Stimulated activated CD8-positive, alpha-beta memory T cell treated with anti-CD3 and anti-CD28 coated beads, Interleukin-15, amount 100 ng/mL, for 48 hours (primary cell): ENCODE data around the gene NAIF1.
"Not testable (repeated sequence)": the region's sequence is repeated elsewhere in the genome, so short reads cannot be mapped to it uniquely, and the experiment has no call there.

ENCODE experiments used
- DNase-seq, 2 donors: peaks; one replicate each; pipeline ENCODE4 v3.0.0-alpha.2; 2020; ENCODE audit warnings: low read depth in 2 of 2

The NAIF1 gene

GRCh38 chr9:128085943-128086342, 18.8 kb upstream of the NAIF1 start:
- no peak for DNase-seq

- no peak for DNase-seq
These were observed 17.6 kb upstream of the NAIF1 start for GRCh38 chr9:128084746-128085145.

- DNase-seq: no peak
These were observed 15.0 kb upstream of the NAIF1 start for GRCh38 chr9:128082151-128082550.

DNA sequence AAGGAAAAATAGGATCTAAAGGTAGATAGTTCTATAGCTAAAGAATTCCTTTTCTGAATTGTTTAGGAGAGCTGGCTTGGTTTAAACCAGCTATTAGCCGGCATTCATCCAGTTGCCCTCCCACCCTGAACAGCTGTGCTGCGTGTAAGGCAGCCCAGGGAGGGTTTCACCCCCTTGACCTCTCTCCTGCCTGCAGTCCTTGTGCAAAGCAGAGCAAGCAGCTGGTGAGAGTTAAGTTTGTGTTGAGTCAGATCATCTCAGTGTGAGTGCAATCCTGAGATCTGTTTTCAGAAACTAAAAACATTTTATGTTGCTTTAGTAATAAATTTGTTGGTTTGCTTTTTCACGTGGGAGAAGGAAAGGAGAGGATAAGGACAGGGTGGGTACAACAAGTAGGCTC, 13.9 kb upstream of the NAIF1 start:
- DNase-seq: no peak

DNA sequence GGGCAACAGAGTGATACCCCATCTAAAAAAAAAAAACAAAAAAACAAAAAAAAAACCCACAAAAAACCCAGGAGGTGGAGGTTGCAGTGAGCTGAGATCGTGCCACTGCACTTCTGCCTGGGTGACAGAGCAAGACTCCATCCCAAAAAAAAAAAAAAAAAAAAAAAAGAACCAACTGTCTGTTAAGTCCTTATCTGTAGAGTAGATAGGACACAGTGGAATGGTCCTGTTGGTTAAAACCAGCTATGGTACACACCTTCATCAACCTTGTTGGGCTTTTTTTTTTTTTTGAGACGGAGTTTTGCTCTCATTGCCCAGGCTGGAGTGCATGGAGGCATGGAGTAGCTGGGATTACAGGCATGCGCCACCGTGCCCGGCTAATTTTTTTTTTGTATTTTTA, 13.1 kb upstream of the NAIF1 start:
- no peak for DNase-seq

- no peak for DNase-seq
These were observed 11.6 kb upstream of the NAIF1 start for GRCh38 chr9:128078504-128079434.

GRCh38 chr9:128077847-128078503, 10.9 kb upstream of the NAIF1 start:
- no peak for DNase-seq

GRCh38 chr9:128073253-128073886, 6.2 kb upstream of the NAIF1 start:
- DNase-seq: no peak

GRCh38 chr9:128072144-128073021, 5.3 kb upstream of the NAIF1 start:
- peak in 1 of 2 donors; percentile 27 for DNase-seq

- DNase-seq: not testable (repeated sequence)
These were observed 4.4 kb upstream of the NAIF1 start for GRCh38 chr9:128071475-128071874.

- no peak for DNase-seq
These were observed 3.8 kb upstream of the NAIF1 start for GRCh38 chr9:128070874-128071273.

DNA sequence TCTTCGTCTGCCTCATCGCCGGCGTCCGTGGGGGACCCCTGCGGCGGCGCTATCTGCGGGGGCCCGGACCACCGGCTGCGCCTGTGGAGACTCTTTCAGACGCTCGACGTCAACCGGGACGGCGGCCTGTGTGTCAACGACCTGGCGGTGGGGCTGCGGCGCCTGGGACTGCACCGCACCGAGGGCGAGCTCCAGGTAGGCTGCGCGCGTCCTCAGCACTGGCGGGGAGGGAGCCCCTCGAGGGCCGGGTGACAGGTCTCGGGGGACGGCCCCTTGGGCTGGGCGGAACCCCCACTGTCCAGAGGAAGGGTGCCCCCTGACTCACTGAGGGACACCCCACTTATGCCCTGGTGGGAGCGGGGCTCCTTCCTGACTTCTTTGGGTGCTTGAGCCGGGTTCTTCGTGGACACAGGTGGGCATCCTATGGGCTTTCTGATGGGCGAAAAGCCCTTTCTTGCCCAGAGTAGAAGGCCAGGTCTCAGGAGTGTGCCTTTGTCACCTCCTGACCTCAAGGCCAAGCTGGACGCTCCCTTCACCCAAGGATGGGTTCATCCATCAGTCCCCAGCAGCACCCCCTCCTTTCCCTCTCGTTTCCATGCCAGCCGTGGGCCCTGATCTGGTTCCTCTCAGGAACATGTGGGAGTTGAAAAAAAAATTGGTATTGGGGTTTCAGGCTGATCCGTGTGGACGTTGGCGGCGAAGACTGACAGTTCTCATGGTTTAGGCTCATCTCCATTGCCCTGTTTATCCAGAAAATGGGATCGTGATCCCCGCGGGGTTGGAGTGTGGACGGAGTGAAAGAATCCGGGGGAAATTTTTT, 1.5 kb upstream of the NAIF1 start:
- peak; percentile 19 to 30 for DNase-seq

DNA sequence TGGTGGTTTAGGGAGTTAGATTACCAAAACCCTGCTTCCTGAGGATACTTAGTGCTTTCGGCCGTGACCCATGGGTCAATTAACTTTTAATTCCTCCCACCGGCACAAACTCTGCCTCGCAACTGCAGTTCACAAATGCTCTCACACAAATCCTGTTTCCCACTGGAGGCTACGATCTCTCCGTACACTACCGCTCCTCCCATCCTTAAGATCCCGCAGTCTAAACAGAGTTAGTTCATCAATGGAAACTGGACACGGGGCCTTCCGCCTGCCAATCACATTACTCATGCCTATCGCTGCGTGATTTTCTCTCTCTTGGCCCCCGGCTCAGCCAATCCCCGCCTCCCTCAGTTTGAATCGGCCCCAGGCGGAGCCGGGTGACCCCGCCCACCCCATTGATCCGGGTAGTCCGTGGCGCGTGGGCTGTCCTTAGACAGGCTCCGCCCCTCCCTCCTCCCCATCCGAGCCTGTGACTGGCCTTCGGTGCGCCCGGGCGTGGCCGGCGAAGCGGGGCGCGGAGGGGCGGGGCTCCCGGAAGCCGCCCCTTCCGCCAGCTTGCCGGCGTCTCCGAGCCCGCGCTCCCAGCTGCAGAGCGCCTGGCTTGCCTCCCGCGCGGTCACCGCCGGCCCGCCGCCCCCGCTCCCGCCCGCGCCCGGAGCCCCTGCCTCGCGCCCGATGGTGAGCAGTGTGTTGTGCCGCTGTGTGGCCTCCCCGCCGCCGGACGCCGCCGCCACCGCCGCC, 695 bp upstream of the NAIF1 start, which contains the start of gene SLC25A25:
SLC25A25 (plus strand) TSS at position 588 of the 741 bp plus-strand sequence; CDS start at position 676, 88 bp downstream.
- DNase-seq: peak; percentile 100

DNA sequence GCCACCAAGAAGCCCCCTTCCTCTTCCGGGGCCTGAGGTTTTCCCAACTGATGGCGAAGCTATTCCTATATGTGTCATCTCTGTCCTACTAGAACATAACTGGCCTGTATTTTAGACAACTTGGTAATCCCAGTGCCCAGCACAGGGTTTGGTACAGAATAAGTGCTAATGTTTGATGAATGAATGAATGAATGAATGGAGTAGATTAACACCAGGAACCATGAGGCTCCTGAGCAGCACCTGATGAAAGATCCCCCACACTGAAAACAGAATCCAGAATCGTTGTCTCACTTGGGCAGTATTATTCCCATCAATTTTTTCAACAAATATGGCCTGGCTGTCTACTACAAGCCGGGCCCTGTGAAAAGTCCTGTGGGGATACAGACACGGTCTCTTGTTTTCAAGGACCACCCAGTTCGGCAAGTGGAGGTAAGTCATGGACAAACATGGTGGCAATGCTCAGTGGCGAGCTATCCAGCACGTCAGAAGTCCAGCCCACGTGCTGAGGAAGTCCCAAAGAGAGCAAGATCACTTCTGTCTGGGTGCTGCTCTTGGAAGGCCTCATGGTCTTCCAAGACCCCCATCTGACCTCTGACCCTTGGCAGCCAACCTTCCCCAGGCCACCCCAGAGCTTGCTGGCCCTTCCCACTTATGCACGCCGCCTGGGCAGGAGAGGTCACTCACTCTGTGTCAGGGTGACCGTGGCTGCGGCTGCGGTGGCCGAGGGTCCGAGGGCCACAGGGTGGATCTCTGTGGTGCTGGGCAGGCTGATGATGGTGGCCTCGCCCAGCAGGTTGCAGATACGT, 1.0 kb downstream of the NAIF1 start:
- no peak for DNase-seq

GRCh38 chr9:128062846-128063831, 4.0 kb downstream of the NAIF1 start:
- DNase-seq: no peak

- DNase-seq: no peak
These were observed 4.8 kb downstream of the NAIF1 start for GRCh38 chr9:128062279-128062678.

GRCh38 chr9:128061275-128061960, 5.7 kb downstream of the NAIF1 start:
- DNase-seq: no peak
